ENCODE data around the gene HMSD.

HMSD gene

DNA sequence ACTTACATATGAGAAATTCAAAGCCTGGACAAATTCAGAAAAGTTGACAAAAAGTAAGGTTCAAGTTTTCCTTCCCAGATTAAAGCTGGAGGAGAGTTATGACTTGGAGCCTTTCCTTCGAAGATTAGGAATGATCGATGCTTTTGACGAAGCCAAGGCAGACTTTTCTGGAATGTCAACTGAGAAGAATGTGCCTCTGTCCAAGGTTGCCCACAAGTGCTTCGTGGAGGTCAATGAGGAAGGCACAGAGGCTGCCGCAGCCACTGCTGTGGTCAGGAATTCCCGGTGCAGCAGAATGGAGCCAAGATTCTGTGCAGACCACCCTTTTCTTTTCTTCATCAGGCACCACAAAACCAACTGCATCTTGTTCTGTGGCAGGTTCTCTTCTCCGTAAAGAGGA lies 37.8 kb downstream of the HMSD start:
- H3K27ac ChIP-seq, result no peak overlapping the region
- no peak for DNase-seq (ENCODE audit: low read depth, low spot score)

DNA sequence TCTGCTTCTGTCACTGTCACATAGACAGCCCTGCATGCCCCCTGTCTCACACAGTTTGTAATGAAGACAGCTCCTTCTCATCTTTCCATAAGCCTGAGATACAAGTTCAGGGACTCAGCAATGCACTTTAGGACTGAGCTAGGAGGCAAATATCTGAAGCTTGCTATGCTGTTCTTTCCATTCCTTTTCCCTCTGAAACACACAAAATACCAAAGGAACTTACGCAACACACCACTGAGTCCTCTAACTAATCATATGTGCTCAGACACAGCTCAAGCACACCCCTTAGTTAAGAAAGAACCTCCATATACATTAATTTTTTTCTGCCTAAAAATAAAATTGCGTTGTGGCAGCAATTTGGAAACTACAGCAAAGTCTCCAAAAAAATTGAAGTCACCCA lies 38.6 kb downstream of the HMSD start:
- no peak overlapping the region for H3K27ac ChIP-seq
- no peak for DNase-seq (ENCODE audit: low read depth, low spot score)

DNA sequence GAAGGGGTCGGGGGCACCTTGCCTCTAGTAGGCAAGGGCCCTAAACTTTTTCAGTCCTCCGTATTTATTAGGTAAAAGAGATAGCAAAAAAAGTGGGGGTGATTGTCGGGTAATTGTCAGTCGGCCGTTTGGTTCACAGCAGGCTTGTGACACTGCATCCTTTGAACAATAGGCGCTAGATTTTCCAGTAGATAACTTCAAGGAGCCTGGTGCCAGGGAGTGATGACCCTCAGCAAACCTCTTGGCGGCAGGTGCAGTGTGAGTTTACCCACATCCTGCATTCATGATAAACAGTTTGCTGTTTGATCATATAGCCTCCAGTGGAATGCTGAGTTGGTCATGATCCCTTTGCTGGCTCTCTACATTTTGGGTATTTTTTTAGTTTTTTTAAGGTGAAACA lies 43.6 kb downstream of the HMSD start:
- no peak overlapping the region for H3K27ac ChIP-seq
- no peak for DNase-seq (ENCODE audit: low read depth, low spot score)

DNA sequence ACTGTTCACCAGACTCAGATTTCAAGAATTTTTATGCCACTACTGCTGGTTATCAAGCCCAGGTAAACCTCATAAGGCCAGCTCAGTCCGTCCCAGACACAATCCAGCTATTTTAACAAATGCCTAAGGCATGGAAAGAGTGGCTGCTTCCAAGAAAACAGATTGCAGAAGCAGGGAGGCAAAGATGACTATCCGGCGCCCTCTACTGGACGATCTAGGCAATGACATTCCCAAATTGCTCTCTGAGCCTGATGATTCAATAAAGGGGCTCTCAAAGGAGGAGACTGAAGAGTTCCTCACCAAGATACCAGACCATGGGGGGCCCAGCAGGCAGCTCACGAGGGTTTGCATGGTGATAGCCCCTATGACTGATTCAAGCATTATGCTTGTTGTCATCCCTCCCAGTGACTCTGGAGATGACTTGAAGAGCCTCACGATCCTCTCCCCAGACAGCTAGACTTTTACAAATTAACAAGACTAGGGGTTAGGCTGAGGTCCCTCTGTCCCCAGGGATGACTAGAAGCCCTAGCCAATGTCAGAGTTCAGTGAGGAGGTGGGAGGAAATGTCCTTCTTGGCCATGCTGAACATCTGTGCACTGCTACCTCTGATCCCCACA lies 45.8 kb downstream of the HMSD start:
- DNase-seq (ENCODE audit: low read depth, low spot score), result no peak
- no peak overlapping the region for H3K27ac ChIP-seq

DNA sequence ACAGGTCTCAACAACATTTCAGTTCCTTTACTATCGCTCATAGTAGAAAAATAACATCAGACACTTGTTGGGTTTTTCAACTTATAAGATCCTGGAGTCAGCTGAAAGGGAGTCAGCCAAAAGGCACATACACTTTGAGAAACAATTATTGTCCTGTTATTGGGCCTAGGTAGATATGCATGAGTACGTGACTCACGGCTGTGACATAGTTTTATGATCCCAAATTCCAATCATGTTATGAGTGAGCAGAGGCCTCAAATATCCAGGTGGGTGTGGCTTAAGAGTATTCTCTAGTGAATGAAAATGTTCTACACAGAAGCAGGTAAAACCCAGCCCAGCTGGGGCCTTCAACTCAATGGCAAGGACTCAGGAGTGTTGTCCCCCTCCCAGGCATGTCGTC lies 47.9 kb downstream of the HMSD start:
- DNase-seq (ENCODE audit: low read depth, low spot score), result peak; percentile 58
- H3K27ac ChIP-seq, result peak overlapping the region; percentile 56

DNA sequence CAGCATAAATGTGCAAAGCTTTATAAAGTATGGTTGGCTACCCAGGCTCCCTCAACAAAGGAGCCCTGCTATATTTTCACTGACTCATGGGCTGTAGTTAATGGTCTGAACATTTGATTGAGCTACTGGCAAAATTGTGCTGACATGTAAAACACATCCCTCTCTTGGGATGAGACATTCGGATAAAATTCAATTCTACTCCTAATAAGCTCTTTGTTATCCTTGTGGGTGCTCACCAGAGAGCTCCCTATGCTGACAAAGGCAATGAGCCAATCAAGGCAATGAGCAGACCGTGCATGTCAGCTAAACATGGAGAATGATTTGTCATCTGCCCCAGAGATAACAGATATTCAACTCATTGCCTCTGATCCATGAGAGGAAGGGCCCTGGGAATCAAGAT lies 48.5 kb downstream of the HMSD start:
- peak; percentile 46 for DNase-seq (ENCODE audit: low read depth, low spot score)
- H3K27ac ChIP-seq, result peak overlapping the region; percentile 56

DNA sequence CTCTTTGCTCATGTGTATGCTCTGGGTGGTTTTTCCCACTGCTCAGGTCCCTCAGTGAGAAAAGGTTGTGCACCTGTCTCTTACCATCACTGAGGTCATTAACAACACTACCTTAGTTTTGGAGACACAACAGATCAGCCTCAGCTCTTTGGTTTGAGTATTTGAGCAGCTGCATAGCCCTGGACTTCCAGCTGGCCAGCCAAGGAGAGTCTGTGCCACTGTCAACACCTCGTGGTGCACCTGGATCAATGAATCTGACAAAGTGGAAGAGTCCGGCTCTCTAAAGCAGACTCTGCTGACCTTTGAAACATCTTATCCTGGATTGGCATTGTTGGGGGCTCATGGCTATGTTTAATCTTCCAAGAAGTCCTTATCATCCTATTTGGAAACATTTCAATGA lies 50.8 kb downstream of the HMSD start:
- no peak overlapping the region for H3K27ac ChIP-seq

DNA sequence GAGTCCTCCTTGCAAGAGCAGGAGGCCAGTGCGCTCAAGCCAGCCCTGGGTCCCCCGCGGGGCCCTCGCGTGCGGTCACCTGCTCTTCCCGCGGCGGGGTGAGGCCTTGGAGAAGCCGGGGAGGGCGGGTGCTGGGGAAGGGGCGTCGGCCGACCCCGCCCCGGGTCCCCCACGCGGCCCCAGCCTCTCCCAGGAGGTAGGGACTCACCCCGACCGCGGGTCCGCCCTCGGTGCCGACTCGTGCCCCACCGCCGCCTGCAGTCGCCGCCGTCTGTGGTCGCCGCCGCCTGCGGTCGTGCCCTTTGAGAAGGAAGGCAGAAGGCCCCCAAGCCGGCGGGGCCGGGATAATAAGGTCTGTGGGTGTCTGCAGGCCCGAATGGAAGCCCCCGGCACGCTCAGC lies 53.5 kb downstream of the HMSD start:
- no peak overlapping the region for H3K27ac ChIP-seq
- DNase-seq (ENCODE audit: low read depth, low spot score), result no peak

More for the DNA sequence above, 50.8 kb downstream of the HMSD start:
- DNase-seq (ENCODE audit: low read depth, low spot score), result no peak

DNA sequence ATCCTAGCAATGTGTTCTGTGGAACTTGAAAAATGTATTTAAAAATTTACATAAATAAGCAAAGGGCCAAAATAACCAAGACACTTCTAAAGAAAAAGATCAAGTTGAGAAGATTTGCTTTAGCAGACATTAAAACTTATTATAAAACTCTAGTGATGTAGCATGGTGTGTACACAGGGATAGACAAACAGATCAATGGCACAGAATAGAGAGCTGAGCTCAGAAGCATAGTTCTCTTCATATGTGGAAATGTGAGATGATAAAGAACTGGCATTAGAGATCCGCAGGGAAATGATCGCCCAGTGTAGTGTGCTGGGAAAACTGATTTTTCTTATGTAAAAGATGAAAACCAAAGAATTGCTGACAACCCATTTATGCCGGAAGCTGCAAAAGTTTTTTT lies 60.2 kb downstream of the HMSD start:
- H3K27ac ChIP-seq, result no peak overlapping the region
- DNase-seq (ENCODE audit: low read depth, low spot score), result no peak

Measured in epithelial cell of prostate (primary cell).